VCaP (cell line): ENCODE measurements around the gene PCDH15.

ENCODE experiments used
- H3K27ac ChIP-seq: fragments of 450-650 bp; 2 replicates; pipeline ENCODE4 v1.5.1; 2017
- CTCF ChIP-seq: fragments of 450-650 bp; conservative IDR thresholded peaks from 2 replicates; pipeline ENCODE4 v1.5.1; 2017; ENCODE audit warnings: mild to moderate bottlenecking, moderate library complexity

Gene PCDH15

GRCh38 chr10:54120806-54121205, 680.2 kb downstream of the PCDH15 start:
- no peak overlapping the region for H3K27ac ChIP-seq
- no peak for TF ChIP-seq CTCF

- no peak overlapping the region for H3K27ac ChIP-seq
- TF ChIP-seq CTCF: no peak
Measured at GRCh38 chr10:54108961-54109360, 692.1 kb downstream of the PCDH15 start.

GRCh38 chr10:54096892-54097291, 704.1 kb downstream of the PCDH15 start:
- TF ChIP-seq CTCF: no peak
- no peak overlapping the region for H3K27ac ChIP-seq

- TF ChIP-seq CTCF: no peak
- H3K27ac ChIP-seq: no peak overlapping the region
Measured at GRCh38 chr10:54094321-54094720, 706.7 kb downstream of the PCDH15 start.

DNA sequence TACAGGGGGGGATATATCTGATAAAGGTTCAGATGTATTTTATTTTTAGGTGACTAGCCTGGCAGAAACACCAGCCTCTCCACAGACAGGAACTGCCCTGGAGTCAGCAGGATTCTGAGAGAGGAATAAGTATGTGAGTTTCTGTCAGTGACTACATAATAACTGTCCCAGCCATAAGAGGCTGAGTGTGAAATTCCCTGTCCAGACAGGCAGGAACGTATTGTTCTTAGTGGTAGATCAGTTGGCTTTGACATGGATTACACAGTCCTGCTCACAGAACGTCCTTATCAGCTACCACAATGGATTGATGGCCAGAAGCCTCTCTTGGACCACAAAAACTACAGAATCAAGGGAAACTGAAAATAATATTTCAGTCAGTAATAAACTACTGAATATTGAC, 709.8 kb downstream of the PCDH15 start:
- TF ChIP-seq CTCF: no peak
- H3K27ac ChIP-seq: no peak overlapping the region

DNA sequence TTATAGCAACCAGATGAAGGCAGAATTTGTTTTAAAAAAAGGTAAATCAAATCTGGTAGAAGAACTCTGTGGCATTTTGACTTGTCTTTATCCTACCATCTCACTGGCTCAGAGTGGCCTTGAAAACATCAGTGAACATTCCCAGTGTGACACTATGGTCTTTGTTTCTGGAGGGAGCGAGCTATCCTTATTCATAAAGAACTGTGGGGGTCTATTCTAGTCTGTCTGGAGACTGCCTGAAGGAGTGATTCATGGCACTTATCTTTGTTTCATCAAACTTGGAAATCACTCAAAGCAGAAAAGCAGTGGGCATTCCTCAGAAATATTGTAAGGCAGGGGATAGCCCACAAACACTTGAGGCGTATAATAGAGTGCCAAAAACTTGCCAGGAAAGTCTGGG, 719.1 kb downstream of the PCDH15 start:
- no peak for TF ChIP-seq CTCF
- H3K27ac ChIP-seq: no peak overlapping the region

DNA sequence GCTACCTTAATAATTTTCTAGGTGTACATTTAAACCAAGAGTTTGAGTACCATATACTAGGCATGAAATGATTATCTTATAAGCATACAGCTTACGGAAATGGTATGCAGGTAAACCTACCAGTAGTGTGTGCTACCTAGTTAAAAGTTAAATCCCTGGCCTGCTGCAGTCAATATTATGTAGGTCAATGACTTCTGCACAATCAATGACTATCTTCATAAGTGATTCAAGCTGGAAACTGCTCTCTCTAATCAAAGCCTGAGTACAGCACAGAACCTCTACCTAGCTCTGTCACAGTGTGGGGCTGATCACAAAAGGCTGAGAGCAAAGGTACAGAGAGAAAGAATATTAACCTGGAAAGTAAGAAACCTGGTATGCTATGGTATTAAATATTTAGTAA, 733.7 kb downstream of the PCDH15 start:
- H3K27ac ChIP-seq: no peak overlapping the region
- no peak for TF ChIP-seq CTCF

DNA sequence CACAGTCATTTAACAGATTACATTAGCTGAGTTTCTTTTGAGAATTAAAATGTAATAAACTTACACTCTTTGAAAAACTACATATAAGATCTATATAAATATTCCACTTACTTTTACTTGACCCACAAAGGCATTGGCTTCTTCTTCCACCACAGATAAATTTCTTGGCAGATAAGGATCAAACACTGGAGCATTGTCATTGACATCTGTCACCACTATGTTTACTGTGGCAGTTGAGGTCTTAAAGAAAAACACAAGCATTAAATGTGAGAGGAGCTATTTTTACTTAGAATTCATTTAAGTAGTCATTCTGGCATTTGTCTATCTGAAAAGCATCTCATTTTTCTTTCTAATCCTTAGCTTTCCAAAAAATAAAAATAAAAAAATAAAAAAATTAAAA, 734.4 kb downstream of the PCDH15 start:
- TF ChIP-seq CTCF: no peak
- no peak overlapping the region for H3K27ac ChIP-seq
